NCI-H2029 (cell line): ENCODE results near the gene TNK2.
"Not testable (repeated sequence)": the region's sequence is repeated elsewhere in the genome, so short reads cannot be mapped to it uniquely, and the experiment has no call there.

Experiments
- DNase-seq: peaks from one replicate; lab custom pipeline; 2025; lab: John Stamatoyannopoulos, UW

Gene TNK2

DNA sequence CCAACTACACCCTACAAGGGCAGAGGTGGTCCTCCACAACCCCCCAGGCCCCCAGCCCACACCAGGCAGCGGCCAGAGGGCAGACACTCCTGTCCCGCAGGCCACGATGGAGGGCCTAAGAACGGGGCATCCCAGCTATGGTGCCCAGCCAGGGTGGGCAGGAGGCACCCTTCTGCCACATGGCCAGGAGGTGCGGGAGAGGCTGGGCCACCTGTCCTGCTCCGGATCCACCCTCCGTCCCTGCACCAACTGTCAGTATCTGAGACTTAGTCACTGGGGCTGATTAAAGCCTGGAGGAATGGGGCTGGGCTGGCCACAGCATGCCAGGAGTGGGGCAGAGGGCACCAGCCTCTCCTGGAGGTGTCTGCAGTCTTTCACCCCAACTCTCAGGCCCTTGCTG lies 37.9 kb downstream of the TNK2 start:
- no peak for DNase-seq

GRCh38 chr3:195869413-195870001 lies 38.8 kb downstream of the TNK2 start:
- DNase-seq, result no peak

DNA sequence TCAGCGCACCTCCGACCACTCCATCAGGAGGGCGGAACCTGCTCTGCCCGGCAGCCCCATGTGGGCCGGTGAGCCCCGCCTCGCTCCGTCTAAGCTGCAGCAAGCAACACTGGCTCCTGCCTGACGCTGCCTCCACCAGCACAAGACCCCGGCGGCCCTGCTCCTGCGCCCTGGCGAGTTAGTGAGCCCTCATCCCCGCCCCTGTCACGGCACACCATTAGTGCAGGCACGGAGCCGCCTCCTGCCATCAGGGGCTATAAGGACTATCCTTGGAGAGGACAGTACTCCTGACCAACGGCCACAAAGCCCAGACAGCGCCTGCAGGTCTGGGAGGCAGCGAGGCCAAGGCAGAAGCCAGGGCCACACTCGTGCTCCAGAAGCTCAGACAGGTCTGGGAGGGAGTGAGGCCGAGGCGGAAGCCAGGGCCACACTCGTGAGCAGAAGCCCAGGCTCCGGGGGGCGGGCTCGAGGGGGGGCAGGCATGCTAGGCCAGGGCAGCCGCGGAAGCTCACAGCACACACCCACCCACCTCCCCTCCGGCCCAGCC lies 39.4 kb downstream of the TNK2 start:
- DNase-seq, result no peak

- DNase-seq, result no peak
Observed at GRCh38 chr3:195868336-195868865, 40.0 kb downstream of the TNK2 start.

DNA sequence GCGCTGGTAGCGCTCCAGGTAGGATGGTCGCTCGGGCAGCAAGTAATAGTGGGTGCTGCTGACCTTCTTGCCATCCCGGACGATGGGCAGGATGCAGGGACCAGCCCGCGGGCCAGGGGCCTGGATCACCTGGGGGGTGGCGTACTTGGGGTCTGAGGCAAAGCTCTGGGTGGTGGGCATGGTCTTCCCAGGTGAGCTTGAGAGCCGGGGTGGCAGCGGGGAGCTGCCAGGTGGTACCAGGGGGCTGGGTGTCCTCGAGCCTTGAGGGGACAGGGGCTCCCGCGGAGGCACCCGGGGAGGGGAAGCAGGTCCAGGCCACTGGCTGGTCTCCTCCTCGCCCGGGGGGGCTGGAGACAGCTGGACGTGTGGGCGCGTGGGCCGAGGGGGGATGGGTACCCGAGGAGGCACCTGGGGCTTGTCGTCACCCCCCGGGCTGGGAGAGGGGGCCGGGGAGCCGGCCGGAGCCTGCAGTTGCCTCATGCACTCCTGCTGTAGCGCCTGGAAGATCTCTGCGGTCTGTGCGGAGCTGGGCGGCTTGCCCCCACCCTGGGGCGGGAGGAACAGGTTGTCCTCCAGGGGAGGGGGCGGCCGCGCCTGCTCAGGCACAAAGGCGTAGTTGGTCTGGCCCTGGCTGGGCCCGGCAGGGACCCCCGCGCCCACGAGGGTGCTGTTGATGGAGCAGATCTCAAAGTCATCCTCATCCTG lies 40.6 kb downstream of the TNK2 start:
- no peak for DNase-seq

DNA sequence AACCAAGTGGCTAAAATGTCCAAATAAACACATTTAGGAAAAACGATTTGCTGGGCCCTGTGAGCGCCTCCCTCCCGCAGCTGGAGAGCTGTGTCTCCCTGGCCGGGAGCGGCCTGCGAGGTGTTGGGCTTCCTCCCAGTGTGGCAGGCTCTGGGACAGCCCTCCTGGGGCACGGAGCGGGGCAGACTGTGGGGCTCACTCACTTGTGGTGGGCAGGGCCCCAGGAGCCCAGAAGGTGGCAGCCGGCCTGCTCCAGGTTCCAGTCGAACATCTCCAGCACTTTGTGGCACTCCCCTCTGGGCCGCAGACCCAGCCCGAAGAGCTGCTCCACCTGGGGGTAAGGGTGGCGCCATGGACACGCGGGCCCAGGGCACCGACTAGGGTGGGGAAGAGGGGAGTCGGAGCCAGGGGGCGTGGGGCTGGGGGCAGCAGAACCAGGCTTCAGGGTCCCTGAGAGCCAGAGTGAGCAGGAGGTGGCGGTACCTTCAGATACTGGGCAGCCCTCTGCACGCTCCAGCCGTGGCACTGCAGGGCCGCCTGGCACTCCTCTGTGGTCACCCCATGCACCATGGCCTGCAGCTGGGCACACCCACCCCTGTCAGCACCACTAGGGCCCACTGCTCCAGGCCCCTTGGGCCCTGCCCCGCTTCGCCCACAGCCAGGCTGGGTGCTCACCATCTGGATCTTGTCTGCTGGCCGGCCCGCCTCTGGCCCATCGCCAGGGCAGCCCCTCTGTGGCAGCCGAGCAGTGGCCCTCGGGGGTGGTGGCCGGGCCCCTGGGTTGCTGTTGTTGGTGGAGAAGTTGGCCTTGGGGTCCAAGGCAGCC lies 41.5 kb downstream of the TNK2 start:
- DNase-seq, result no peak

DNA sequence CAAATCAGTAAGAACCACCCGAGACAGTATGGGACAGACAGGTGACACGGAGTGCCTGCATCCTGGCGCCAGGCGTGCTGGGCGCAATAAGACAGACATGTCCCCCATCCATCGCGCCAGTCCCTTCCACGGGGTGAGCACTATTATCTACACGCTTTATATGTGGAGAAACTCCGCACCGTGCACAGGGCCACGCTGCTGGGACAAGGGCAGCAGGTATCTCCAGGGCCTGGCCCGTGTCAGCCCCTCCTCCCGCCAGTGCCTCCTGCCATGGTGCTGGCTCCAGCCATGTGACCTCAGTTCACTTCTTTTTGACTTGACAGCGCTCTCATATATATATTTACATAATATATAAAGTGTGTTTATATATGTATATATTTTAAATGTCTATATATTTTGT lies 42.6 kb downstream of the TNK2 start:
- DNase-seq, result no peak

DNA sequence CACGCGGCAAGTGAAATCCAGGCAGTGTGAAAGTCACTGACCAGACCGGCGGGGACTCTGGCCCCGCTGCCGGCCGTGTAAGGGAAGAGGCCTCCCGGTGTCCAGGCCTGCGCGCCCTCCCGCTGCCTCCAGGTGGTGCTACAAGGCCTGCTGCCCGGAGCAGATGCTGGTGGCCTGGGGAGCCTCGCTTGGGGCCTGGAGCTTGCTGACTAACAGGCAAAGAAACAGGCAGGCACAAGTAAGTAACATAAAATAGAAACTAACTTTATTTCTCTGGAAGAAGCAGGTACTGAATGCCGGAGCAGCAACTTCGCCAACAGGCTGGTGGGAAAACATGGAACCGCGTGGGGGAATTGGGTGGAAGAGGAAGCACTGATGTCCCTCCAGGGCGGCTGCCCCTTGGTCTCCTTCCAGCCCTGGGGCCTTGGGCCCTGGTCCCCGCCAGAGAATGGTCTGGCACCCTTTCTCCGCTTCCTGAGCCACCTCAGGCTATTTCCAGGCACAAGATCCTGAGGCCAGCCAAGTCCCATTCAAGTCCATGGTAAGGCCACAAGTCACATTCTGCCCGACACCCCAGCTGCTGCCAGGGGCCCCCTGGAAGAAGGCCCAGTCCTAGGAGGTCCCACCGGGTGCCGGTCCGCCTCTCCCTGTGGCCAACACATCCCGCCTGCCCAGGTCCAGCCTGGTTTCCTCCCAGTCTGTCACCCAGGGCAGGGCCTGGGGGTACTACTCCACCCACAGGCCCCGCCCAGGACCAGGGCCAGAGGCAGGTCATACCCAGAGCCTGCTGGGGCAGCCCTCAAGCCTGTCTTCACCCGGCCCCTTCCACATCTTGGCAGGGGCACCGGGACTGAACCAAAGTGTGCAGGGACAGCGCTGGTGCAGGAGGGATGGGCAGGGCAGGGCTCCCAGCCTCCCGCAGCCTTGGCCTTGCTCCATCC lies 45.0 kb downstream of the TNK2 start:
- DNase-seq, result no peak

DNA sequence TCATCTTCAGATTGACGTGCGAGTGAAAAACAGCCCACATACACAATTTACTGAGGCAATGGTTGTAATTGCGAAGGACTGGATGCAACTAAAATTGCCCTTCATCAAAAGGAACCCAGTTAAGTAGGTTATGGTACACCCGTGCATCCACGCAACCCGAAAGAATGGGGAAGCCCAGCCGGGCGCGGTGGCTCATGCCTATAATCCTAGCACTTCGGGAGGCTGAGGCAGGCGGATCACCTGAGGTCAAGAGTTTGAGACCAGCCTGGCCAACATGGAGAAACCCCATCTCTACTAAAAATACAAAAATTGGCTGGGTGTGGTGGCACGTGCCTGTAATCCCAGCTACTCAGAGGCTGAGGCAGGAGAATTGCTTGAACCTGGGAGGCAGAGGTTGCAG lies 46.0 kb downstream of the TNK2 start:
- not testable (repeated sequence) for DNase-seq

- DNase-seq, result no peak
Observed at GRCh38 chr3:195860456-195860855, 47.9 kb downstream of the TNK2 start.

DNA sequence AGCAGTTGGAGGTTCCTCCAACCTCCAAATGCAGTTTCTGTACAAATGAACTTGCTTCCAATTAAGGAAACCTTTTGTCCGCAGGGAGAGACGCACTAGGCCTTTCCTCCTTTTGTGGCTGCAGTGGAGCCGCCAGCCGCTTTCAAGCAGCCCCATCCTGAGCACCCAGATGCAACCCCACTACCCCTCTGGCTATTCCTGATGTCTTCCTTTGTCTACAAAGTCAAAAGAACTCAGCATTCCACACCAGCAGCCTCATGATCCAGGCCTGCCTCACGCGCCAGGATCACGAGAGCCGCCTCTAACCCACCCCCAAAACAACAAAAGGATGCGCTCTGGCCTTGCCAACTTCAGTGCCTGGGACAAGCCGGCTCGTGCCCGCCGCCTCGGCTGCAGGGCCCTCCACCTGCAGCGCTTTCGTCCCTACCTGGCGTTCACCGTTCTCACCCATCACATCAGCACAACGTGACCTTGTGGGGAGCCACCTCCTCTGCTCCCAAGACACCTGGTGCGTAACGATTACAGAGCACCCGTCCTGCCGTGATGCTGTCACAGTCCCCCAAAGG lies 48.4 kb downstream of the TNK2 start:
- DNase-seq, result no peak

GRCh38 chr3:195859061-195859845 lies 49.1 kb downstream of the TNK2 start:
- no peak for DNase-seq

DNA sequence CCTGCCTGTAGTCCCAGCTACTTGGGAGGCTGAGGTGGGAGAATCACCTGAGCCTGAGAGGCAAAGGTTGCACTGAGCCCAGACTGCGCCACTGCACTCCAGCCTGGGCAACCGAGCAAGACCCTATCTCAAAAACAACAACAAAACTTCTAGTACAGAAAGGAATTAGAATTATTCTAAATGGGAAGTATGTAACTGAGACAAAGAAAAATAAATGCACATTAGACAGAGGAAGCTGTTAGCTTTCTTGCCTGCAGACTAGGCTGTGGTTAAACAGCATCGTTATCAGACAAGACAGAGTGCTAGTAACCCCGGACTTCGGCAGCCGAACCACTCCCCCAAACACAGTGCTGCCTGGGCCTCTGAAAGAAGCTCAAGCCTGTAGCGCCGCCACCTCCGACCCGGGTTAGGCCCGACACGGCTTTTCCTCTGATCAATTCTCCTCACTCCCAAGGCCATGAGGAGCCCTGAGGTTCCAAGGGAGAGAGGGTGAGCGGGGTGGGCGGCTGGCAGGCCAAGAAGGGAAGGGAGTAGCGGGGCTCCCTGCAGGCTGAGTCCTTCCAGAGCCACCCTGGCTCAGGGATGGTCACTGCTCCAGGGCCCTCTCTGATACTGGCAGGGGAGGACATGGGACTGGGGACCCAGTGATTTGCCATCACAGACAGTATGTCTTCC lies 51.8 kb downstream of the TNK2 start:
- no peak for DNase-seq

DNA sequence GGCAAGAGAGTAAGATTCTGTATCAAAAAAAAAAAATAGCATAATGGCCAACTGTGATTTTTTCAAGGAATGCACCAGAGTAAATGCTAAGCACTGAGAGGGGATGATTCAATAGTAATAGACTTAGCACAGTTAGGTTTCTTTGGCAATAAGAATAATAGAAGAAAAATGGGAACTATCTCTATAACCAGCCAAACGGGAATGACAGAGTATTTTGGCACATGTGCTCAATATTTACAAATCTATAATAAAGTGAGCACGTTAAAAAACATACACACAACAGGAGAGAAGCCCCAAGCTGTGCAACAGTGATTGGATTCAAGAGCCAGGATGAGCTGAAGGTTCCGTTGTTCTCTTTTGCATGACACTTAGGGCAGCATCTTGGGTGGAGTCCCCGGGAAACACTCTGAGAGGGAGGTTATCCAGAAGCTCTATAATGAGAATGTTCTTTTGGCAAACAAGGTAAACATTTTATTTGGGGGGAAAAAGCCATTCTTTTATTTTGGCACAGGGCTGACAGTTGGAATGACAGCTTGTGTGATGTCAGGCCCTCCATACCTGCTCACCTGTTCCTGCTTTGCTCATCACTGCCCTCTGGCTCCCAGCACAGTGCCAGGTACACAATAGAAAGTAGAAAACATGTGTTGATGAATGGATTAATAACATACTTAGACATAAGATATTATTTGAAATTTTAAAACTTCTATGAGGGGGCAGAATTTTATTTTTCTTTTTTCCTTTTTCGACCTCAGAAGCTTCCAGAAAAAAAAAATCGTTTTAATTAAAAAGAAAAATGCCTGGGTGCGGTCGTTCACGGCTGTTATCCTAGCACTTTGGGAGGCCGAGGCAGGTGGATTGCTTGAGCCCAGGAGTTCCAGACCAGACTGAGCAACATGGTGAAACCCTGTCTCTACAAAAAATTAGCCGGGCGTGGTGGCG lies 52.6 kb downstream of the TNK2 start:
- DNase-seq, result no peak

- no peak for DNase-seq
Observed at GRCh38 chr3:195854628-195855294, 53.6 kb downstream of the TNK2 start.

GRCh38 chr3:195853996-195854395 lies 54.4 kb downstream of the TNK2 start:
- DNase-seq, result no peak

GRCh38 chr3:195853036-195853435 lies 55.3 kb downstream of the TNK2 start:
- no peak for DNase-seq
